Effector memory CD4-positive, alpha-beta T cell (primary cell): ENCODE measurements around the gene WTIP.
"Not testable (repeated sequence)": the region's sequence is repeated elsewhere in the genome, so short reads cannot be mapped to it uniquely, and the experiment has no call there.

Source experiments
- DNase-seq, 3 donors: peaks; one replicate each; pipeline ENCODE4 v3.0.0-alpha.2; 2020
- H3K27ac ChIP-seq: 2 replicates; pipeline ENCODE4 v1.7.0; 2013; ENCODE audit warnings: mild to moderate bottlenecking, low read length, moderate library complexity; ENCODE audit not compliant: insufficient read depth, poor library complexity, severe bottlenecking
- H3K27me3 ChIP-seq: replicated peaks from 2 replicates; pipeline ENCODE4 v1.7.0; 2013; ENCODE audit warnings: mild to moderate bottlenecking, low read length; ENCODE audit not compliant: insufficient read depth, control insufficient read depth, poor library complexity, severe bottlenecking
- H3K36me3 ChIP-seq: 2 replicates; pipeline ENCODE4 v1.7.0; 2013; ENCODE audit warnings: mild to moderate bottlenecking, low read length, moderate library complexity; ENCODE audit not compliant: control insufficient read depth, insufficient read depth
- H3K4me1 ChIP-seq: 2 replicates; pipeline ENCODE4 v1.7.0; 2013; ENCODE audit warnings: low read length, mild to moderate bottlenecking; ENCODE audit not compliant: control insufficient read depth, insufficient read depth, poor library complexity, severe bottlenecking
- H3K4me3 ChIP-seq: 2 replicates; pipeline ENCODE4 v1.7.0; 2013; ENCODE audit warnings: low read length, low read depth, mild to moderate bottlenecking; ENCODE audit not compliant: insufficient read depth, poor library complexity, severe bottlenecking
- H3K9me3 ChIP-seq: 2 replicates; pipeline ENCODE4 v1.7.0; 2013; ENCODE audit warnings: mild to moderate bottlenecking, low read length, moderate library complexity; ENCODE audit not compliant: control insufficient read depth

WTIP gene

DNA sequence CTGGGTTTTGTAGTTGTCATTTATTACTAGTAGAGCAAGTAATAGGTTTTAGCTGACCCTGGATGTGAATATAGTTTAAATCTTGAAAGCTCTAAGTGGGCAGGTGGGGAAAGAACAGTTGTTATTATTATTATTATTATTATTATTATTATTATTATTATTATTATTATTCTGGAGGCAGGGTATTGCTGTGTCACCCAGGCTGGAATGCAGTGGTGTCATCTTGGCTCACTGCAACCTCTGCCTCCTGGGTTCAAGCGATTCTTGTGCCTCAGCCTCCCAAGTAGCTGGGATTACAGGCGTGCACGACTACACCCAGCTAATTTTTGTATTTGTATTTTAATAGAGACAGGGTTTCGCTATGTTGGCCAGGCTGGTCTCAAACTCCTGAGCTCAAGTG lies 3.1 kb upstream of the WTIP start:
- H3K27ac ChIP-seq, H3K27me3 ChIP-seq, DNase-seq, H3K36me3 ChIP-seq, H3K4me1 ChIP-seq, H3K9me3 ChIP-seq, H3K4me3 ChIP-seq: not testable (repeated sequence)

DNA sequence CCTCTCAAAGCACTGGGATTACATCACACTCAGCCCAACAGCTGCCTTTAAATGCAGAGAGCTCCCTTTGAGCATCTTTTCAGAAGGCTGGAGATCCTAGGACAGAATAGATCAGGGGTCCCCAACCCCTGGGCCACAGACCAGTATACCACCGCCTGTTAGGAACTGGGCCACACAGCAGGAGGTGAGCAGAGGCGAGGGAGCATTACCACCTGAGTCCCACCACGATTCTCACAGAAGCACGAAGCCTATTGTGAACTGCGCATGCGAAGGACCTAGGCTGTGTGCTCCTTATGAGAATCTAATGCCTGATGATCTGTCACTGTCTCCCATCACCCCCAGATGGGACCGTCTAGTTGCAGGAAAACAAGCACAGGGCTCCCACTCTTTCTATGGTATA lies 2.2 kb upstream of the WTIP start:
- Histone ChIP-seq H3K27me3 (peaks cover 10% of the 10 kb centered on the region), H3K4me3 (no peak overlapping the region), H3K9me3 (no peaks in the 10 kb centered on the region), H3K4me1 (peaks cover 6% of the 10 kb centered on the region), H3K36me3 (no peaks in the 10 kb centered on the region), H3K27ac (no peak overlapping the region)
- DNase-seq = no peak

DNA sequence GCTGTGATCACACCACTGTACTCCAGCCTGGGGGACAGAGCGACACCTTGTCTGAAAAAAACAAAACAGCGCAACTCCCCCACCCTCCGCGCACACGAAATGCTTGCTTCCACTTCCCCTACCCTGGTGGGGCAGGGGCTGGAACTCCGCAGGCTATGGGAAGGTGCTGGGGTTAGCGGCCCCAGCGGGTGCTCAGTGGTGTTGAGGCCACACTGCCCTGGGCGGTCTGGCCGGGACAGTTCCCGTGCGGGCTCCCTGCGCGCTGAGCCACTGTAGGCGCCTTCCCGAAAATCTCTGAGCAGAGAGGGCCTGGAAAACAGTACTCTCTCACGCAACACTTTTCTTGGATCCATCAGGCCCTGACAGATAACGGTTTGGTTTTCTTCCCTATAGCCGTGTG lies 1.1 kb upstream of the WTIP start:
- no peak overlapping the region for H3K4me3 ChIP-seq
- H3K9me3 ChIP-seq = no peaks in the 10 kb centered on the region
- no peaks in the 10 kb centered on the region for H3K36me3 ChIP-seq
- no peak overlapping the region for H3K27ac ChIP-seq
- H3K4me1 ChIP-seq = peaks cover 6% of the 10 kb centered on the region
- H3K27me3 ChIP-seq = peaks cover 10% of the 10 kb centered on the region
- no peak for DNase-seq

DNA sequence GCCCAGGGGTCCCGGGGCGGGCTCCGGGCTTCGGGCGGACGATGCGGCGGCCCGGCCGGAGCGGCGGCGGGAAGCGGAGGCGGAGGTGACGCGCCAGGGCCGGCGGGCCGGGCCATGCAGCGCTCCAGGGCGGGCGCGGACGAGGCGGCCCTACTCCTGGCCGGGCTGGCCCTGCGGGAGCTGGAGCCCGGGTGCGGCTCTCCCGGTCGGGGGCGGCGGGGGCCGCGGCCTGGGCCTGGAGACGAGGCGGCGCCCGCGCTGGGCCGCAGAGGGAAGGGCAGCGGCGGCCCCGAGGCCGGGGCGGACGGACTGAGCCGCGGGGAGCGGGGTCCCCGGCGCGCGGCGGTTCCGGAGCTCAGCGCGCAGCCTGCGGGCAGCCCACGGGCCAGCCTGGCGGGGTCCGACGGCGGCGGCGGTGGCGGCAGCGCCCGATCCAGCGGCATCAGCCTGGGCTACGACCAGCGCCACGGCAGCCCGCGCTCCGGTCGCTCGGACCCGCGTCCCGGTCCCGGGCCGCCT lies 362 bp downstream of the WTIP start:
- no peak for DNase-seq
- H3K4me1 ChIP-seq = peaks cover 6% of the 10 kb centered on the region
- peaks cover 10% of the 10 kb centered on the region for H3K27me3 ChIP-seq
- no peaks in the 10 kb centered on the region for H3K36me3 ChIP-seq
- no peaks in the 10 kb centered on the region for H3K9me3 ChIP-seq
- H3K4me3 ChIP-seq = no peak overlapping the region
- no peak overlapping the region for H3K27ac ChIP-seq

DNA sequence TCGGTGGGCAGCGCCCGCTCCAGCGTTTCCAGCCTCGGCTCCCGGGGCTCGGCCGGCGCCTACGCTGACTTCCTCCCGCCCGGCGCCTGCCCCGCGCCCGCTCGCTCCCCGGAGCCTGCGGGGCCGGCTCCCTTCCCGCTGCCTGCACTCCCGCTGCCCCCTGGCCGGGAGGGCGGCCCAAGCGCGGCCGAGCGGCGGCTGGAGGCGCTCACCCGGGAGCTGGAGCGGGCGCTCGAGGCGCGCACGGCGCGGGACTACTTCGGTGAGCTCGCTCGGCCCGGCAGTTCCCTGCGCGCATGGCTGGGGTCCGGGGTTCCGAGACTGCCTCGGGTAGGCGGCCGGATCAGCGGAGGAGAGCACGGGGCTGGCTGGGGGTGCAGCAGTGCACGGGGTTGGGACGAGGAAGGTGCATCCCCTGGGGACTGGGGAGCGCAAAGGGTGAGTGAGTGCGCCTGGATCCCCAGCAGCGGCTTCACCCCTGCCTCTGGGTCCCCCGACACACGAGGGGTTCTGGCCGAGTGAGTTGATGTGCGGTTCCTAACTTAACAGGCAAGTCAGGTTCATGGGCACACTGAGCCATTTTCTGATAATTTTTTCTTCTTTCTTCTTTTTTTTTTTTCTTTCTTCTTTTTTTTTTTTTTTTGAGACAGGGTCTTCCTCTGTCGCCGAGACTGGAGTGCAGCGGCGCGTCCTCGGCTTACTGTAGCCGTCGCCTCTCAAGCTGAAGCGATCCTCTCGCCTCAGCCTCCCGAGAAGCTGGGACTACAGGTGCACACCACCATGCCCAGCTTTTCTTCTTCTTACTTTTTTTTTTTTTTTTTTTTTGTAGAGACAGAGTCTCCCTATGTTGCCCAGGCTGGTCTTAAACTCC lies 1.1 kb downstream of the WTIP start:
- peaks cover 10% of the 10 kb centered on the region for H3K27me3 ChIP-seq
- no peak for DNase-seq
- no peaks in the 10 kb centered on the region for H3K9me3 ChIP-seq
- H3K4me3 ChIP-seq = no peak overlapping the region
- H3K27ac ChIP-seq = no peak overlapping the region
- H3K4me1 ChIP-seq = peaks cover 6% of the 10 kb centered on the region
- H3K36me3 ChIP-seq = no peaks in the 10 kb centered on the region

DNA sequence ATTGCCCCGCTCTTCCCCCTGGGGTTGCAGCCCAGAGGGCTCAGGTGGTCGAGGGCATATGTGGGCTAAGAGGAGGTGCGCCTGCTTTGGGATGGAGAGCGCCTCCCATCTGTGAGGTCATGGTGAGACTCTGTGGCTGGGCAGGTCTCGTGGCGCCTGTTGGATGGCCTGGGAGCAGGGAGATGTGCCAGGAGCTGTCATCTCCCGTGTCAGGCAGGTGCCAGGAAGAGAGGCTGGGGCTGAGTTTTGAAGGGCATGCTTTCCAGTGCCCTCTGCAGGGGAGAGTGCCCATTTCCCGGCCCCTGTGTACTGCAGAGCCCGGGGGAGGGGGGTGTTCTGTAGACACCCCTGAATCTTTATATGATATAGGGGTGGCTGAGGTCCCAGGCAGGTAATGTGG lies 2.8 kb downstream of the WTIP start:
- Histone ChIP-seq H3K27ac (no peak overlapping the region), H3K4me3 (no peak overlapping the region), H3K4me1 (peaks cover 6% of the 10 kb centered on the region), H3K9me3 (no peaks in the 10 kb centered on the region), H3K36me3 (no peaks in the 10 kb centered on the region), H3K27me3 (peaks cover 10% of the 10 kb centered on the region)
- no peak for DNase-seq

DNA sequence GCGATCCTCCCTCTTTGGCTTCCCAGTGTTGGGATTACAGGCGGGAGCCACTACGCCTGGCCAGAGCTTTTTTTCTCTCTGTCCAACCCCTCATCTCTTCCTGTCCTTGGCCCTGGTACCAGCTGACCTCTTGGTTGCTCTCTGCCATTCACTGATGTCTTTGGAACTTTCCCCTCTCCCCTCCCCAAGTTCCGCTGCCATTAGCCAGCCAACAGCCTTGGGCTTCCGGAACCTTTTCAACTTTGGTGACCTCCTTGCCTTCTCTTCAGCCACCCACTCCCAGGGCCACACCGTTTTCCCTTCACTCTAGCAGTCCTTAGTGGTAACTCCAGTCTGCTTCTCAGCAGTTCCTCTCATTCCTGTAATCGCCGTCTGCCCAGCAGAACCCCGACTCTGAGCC lies 4.3 kb downstream of the WTIP start:
- peaks cover 10% of the 10 kb centered on the region for H3K27me3 ChIP-seq
- H3K36me3 ChIP-seq = no peaks in the 10 kb centered on the region
- peaks cover 6% of the 10 kb centered on the region for H3K4me1 ChIP-seq
- no peak overlapping the region for H3K4me3 ChIP-seq
- H3K9me3 ChIP-seq = no peaks in the 10 kb centered on the region
- H3K27ac ChIP-seq = no peak overlapping the region
- DNase-seq = no peak

DNA sequence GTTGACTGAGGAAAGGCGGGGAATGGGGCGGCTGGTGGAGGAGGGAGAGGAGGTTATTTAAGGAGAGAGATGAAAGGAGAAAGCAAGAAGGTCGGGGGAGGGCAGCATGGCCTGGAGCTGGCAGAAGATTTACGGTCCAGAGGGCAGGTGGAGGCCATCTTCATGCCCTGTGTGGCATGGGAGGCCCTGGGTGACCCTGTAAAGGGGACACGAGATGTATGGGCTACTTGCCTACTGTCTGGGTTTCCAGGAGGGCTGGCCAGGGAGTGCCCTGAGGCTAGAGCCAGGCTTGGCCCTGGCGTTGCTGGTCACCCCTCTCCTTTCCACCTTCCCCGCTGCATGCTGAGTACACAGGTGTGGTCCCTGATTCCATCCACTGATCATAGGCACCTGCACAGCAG lies 6.1 kb downstream of the WTIP start:
- Histone ChIP-seq H3K9me3 (no peaks in the 10 kb centered on the region), H3K4me3 (no peak overlapping the region), H3K4me1 (no peaks in the 10 kb centered on the region), H3K27ac (no peak overlapping the region), H3K36me3 (no peaks in the 10 kb centered on the region), H3K27me3 (peaks cover 7% of the 10 kb centered on the region)
- DNase-seq = no peak

DNA sequence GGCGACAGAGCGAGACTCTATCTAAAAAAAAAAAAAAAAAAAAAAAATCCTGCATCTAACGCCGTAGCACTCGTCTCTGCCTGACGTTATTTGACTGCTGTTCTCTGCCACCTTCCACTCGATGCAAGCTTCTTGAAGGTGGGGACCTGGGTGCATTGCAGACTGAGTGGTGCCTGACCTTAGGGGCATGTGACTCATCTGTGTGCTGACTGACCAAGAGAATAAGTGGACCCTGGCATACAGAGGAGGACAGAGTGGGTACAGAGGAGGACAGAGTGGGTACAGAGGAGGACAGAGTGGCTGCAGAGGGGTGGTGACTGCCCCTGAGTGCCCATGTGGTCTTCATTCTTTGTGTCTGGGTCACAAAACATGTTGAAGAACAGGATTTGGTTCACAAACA lies 7.6 kb downstream of the WTIP start:
- H3K4me1 ChIP-seq = no peaks in the 10 kb centered on the region
- no peak overlapping the region for H3K27ac ChIP-seq
- H3K36me3 ChIP-seq = no peaks in the 10 kb centered on the region
- DNase-seq = no peak
- no peak overlapping the region for H3K4me3 ChIP-seq
- no peaks in the 10 kb centered on the region for H3K9me3 ChIP-seq
- no peaks in the 10 kb centered on the region for H3K27me3 ChIP-seq

DNA sequence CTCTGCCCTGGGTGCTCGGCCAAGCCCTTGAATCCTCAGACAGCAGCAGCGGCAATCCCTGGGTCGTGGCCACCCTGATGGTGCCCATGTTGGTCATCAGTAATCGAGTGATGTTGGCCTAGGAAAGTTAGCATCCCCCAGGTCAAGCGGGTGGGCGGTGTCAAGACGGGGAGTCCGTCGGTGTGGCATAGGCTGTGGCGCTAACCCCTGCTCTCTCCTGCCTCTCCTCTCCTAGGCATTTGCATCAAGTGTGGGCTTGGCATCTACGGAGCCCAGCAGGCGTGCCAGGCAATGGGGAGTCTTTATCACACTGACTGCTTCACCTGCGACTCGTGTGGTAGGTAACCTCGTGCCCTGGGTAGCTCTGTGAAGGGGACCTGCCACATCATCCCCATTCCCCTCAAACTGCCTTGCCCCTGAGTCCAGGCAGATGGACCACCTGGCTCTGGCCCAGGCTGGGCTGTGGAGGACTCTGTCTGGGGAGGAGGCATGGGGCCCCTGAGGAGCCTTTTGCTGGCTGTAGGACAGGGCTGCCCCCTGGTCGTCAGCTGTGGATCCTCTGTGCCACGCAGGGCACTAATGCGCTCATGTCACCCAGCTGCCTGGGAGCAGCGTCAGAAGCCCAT lies 8.7 kb downstream of the WTIP start:
- Histone ChIP-seq H3K9me3 (no peaks in the 10 kb centered on the region), H3K27ac (no peak overlapping the region), H3K36me3 (no peaks in the 10 kb centered on the region), H3K4me1 (no peaks in the 10 kb centered on the region), H3K4me3 (no peak overlapping the region), H3K27me3 (no peaks in the 10 kb centered on the region)
- DNase-seq = no peak
